Measurements from ENCODE around the gene RNF146.

DNA sequence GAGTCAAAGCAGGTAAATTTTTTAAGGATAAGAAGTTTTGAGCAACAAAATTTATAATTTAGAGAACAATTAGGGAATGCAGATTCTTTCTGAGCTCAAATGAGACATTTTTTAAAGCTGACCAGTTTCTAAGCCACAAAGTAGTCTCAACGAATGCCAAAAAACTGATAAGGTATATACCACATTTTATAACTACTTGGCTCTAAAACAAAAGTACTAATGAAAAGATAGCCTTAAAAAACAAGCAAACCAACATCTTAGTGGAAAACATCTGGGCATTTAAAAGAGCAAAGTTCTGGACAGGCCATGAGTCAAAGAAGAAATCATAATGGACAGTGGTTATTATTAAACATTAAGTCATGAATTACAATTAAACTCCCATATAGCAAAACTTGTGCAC, 23.2 kb upstream of the RNF146 start:
- TF ChIP-seq ZNF674 (CRISPR knock-in tag; IDR thresholded peaks at IDR 0.05; ENCODE audit: low read depth): no peak
- no peak for TF ChIP-seq MIXL1 (CRISPR knock-in tag; IDR thresholded peaks at IDR 0.05)
- TF ChIP-seq, protein P1, sequence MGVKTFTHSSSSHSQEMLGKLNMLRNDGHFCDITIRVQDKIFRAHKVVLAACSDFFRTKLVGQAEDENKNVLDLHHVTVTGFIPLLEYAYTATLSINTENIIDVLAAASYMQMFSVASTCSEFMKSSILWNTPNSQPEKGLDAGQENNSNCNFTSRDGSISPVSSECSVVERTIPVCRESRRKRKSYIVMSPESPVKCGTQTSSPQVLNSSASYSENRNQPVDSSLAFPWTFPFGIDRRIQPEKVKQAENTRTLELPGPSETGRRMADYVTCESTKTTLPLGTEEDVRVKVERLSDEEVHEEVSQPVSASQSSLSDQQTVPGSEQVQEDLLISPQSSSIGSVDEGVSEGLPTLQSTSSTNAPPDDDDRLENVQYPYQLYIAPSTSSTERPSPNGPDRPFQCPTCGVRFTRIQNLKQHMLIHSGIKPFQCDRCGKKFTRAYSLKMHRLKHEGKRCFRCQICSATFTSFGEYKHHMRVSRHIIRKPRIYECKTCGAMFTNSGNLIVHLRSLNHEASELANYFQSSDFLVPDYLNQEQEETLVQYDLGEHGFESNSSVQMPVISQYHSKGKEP (CRISPR knock-in tag; IDR thresholded peaks at IDR 0.05): no peak
- no peak for TF ChIP-seq ATF7 (IDR thresholded peaks at IDR 0.05)
- no peak for TF ChIP-seq ATF7 (CRISPR knock-in tag; IDR thresholded peaks at IDR 0.05)
